Loucy (cell line): ENCODE measurements around the gene HOXD8.

Experiments used
- H2AFZ ChIP-seq: fragments of 200-600 bp; sonication (generic); 2 replicates; pipeline ENCODE4 v1.6.0; 2016; ENCODE audit warnings: antibody characterized with exemption, mild to moderate bottlenecking, low read length, moderate library complexity
- H3F3A ChIP-seq: fragments of 200-600 bp; 2 replicates; pipeline ENCODE4 v1.6.0; 2016; ENCODE audit warnings: antibody characterized with exemption, low read depth, mild to moderate bottlenecking
- H3K27me3 ChIP-seq: fragments of 200-600 bp; sonication (generic); 2 replicates; pipeline ENCODE4 v1.6.1; 2014; ENCODE audit warnings: low read length, mild to moderate bottlenecking; ENCODE audit not compliant: insufficient read depth, poor library complexity, severe bottlenecking
- H3K36me3 ChIP-seq: fragments of 200-600 bp; sonication (generic); 2 replicates; pipeline ENCODE4 v1.6.1; 2016; ENCODE audit warnings: low read length; ENCODE audit not compliant: insufficient read depth
- H3K4me1 ChIP-seq: fragments of 200-600 bp; sonication (generic); 2 replicates; pipeline ENCODE4 v1.5.1; 2014; ENCODE audit warnings: low read length, mild to moderate bottlenecking; ENCODE audit not compliant: insufficient read depth, poor library complexity, severe bottlenecking
- H3K4me2 ChIP-seq: fragments of 200-600 bp; sonication (generic); 2 replicates; pipeline ENCODE4 v1.6.0; 2014; ENCODE audit warnings: antibody characterized with exemption, low read length, low read depth, mild to moderate bottlenecking; ENCODE audit not compliant: poor library complexity, severe bottlenecking
- H3K4me3 ChIP-seq: fragments of 200-600 bp; sonication (generic); 2 replicates; pipeline ENCODE4 v1.5.1; 2014; ENCODE audit warnings: low read length, mild to moderate bottlenecking, mixed read lengths; ENCODE audit not compliant: poor library complexity, severe bottlenecking
- H3K79me2 ChIP-seq: fragments of 200-600 bp; sonication (generic); 2 replicates; pipeline ENCODE4 v1.6.1; 2014; ENCODE audit warnings: low read length; ENCODE audit not compliant: insufficient read depth
- H3K9ac ChIP-seq: fragments of 200-600 bp; sonication (generic); 2 replicates; pipeline ENCODE4 v1.6.0; 2014; ENCODE audit warnings: mild to moderate bottlenecking, low read depth, low read length, moderate library complexity; ENCODE audit not compliant: poor library complexity, severe bottlenecking
- H3K9me2 ChIP-seq: fragments of 200-600 bp; sonication (generic); replicated peaks from 2 replicates; pipeline ENCODE4 v1.6.1; 2016; ENCODE audit warnings: low read depth, low read length, mixed read lengths
- H3K9me3 ChIP-seq: fragments of 200-600 bp; sonication (generic); 2 replicates; pipeline ENCODE4 v1.6.1; 2014; ENCODE audit warnings: mild to moderate bottlenecking, antibody characterized with exemption, low read length, low read depth; ENCODE audit not compliant: insufficient read depth
- H4K20me1 ChIP-seq: fragments of 200-600 bp; sonication (generic); 2 replicates; pipeline ENCODE4 v1.6.0; 2014; ENCODE audit warnings: antibody characterized with exemption, low read length, mild to moderate bottlenecking; ENCODE audit not compliant: insufficient read depth, poor library complexity, severe bottlenecking
- EZH2phosphoT487 ChIP-seq: fragments of 200-600 bp; IDR thresholded peaks from 2 replicates; pipeline ENCODE4 v1.6.1; 2018; ENCODE audit warnings: antibody characterized with exemption, mild to moderate bottlenecking, moderate library complexity, borderline replicate concordance
- TF ChIP-seq, protein P1 (sequence below): fragments of 200-600 bp; sonication (generic); conservative IDR thresholded peaks from 2 replicates; pipeline ENCODE4 v1.5.1; 2014; ENCODE audit warnings: mild to moderate bottlenecking, antibody characterized with exemption, low read length

Gene HOXD8

DNA sequence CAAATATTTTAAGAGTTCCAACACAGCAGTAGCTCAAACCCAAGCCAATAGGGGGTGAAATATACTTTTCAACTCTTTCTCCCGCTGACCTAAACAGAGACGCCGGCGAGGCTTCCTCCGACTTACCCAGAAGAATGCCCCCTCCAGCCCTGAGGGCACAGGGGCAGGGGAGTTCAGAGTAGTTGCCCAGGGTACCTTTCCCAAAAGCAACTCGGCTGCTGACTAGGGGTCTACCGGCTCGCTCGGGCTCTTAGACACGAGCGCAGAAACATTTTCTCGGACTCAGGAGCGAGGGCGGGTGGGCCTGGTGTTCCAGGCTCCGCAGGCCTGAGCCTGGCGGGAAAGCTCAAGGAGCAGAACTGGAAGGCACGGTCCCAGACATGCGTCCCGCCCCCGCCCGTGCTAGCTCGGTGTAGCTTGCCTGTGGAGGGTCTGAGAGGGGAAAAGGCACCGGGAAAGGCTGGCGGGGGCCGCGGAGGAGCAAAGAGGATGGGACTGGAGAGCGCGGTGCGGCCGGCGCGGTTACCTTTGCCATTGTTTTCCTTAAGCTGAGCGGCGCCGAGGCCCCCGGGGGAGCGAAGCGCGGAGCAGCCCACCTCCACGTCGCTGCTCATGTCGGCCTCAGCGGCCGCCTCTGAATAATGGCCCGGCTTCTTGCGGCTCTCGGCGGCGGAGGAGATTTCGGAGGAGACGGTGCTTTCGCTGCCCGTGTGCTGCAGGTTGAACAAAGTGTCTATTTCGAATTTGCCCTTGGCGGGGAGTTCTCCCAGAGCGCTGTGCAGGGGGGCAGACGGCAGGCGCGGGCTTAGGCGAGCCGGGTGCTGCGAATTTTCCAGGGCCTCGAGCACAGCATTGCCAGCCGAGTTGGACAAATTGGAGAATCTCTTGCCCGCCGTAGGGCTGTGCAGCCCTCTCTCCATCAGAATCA lies 46.4 kb upstream of the HOXD8 start:
- no peak overlapping the region for H2AFZ ChIP-seq
- no peak overlapping the region for H3K4me2 ChIP-seq
- no peaks in the 10 kb centered on the region for H3K27me3 ChIP-seq

DNA sequence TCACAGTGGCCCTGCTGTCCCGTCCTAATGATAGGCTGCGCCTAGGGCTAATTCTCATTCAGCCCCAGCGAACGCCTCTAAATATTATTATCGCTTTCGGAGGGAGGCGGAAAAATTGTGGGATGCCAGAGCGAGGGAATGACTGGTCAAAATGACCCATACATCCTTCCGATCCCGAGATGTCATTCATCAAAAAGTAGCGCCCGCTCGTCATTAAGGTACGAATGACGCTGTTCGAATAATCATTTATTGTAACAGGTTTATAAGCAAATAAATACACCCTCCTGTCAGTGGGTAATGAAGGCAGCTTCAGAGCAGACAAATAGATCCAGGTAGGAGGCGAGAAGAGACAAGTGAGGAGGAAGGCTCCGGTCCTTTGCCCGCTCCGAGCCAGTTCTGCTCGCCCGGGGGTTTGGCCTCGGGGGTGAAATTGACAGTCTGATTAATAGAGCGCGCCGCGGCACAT lies 45.7 kb upstream of the HOXD8 start, which contains the start of gene EVX2:
Gene EVX2 (minus strand): TSS at position 167 of the 466 bp plus-strand sequence. CDS start 186 bp downstream, outside the sequence.
- Histone ChIP-seq H3K4me3 (no peak within 1 kb of the TSS), H3K9ac (no peak within 1 kb of the TSS), H3K36me3 (no peaks in the 10 kb centered on the region), H3K9me3 (no peaks in the 10 kb centered on the region), H3F3A (no peaks in the 10 kb centered on the region), H3K4me2 (no peak within 1 kb of the TSS), H2AFZ (no peak within 1 kb of the TSS), H3K9me2 (no peaks in the 10 kb centered on the region), H3K27me3 (no peaks in the 10 kb centered on the region), H3K4me1 (no peaks in the 10 kb centered on the region), H4K20me1 (no peaks in the 10 kb centered on the region), H3K79me2 (no peaks in the 10 kb centered on the region)
- TF ChIP-seq, protein P1, sequence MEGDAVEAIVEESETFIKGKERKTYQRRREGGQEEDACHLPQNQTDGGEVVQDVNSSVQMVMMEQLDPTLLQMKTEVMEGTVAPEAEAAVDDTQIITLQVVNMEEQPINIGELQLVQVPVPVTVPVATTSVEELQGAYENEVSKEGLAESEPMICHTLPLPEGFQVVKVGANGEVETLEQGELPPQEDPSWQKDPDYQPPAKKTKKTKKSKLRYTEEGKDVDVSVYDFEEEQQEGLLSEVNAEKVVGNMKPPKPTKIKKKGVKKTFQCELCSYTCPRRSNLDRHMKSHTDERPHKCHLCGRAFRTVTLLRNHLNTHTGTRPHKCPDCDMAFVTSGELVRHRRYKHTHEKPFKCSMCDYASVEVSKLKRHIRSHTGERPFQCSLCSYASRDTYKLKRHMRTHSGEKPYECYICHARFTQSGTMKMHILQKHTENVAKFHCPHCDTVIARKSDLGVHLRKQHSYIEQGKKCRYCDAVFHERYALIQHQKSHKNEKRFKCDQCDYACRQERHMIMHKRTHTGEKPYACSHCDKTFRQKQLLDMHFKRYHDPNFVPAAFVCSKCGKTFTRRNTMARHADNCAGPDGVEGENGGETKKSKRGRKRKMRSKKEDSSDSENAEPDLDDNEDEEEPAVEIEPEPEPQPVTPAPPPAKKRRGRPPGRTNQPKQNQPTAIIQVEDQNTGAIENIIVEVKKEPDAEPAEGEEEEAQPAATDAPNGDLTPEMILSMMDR, result no peak
- TF ChIP-seq EZH2phosphoT487, result no peak

More for the DNA sequence above, 46.4 kb upstream of the HOXD8 start:
- no peaks in the 10 kb centered on the region for H3K4me1 ChIP-seq
- no peaks in the 10 kb centered on the region for H3K9me2 ChIP-seq
- TF ChIP-seq, protein P1, result no peak
- TF ChIP-seq EZH2phosphoT487, result no peak
- no peak overlapping the region for H3K9ac ChIP-seq
- H3K9me3 ChIP-seq, result no peaks in the 10 kb centered on the region
- H3K79me2 ChIP-seq, result no peaks in the 10 kb centered on the region
- no peaks in the 10 kb centered on the region for H3F3A ChIP-seq
- H3K36me3 ChIP-seq, result no peaks in the 10 kb centered on the region
- no peak overlapping the region for H3K4me3 ChIP-seq
- H4K20me1 ChIP-seq, result no peaks in the 10 kb centered on the region

DNA sequence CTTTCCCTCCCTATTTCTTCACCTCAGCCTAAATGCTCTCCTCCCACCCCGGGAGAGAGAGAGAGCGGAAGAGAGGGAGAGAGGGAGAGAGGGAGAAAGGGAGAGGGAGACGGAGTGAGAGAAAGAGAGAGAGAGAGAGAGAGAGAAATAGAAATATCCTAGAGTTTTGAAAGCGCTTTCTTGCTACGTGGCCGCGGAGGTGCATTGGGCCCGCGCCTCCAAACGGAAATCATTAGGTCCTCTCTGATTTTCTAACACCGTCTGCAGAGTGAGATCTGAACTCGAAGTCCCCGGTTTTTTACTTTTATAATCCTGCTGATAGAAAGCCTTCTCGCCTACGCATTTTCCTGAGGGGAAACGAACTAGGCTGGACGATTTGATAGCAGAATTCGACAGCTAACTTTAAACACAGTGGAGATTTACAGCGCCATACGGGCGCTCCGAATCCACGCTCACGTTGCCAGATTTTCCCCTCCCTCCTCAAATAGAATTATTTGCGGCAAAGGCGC lies 44.8 kb upstream of the HOXD8 start:
- Histone ChIP-seq H3K36me3 (no peaks in the 10 kb centered on the region), H2AFZ (no peak overlapping the region), H3K9ac (no peak overlapping the region), H3K4me2 (no peak overlapping the region), H3K4me1 (no peaks in the 10 kb centered on the region), H3K4me3 (no peak overlapping the region), H4K20me1 (no peaks in the 10 kb centered on the region), H3K9me2 (no peaks in the 10 kb centered on the region), H3F3A (no peaks in the 10 kb centered on the region), H3K27me3 (no peaks in the 10 kb centered on the region), H3K79me2 (no peaks in the 10 kb centered on the region), H3K9me3 (no peaks in the 10 kb centered on the region)
- TF ChIP-seq EZH2phosphoT487, result no peak
